Body of pancreas (tissue), 4 donors: ENCODE measurements around the gene KIAA1217.

ENCODE experiments used
- CTCF ChIP-seq, 7 experiments: fragments of 450-650 bp in 4 of 7; fragments of 200-600 bp in 3 of 7; sonication (generic) in 3 of 7; IDR thresholded peaks; one replicate each; pipeline ENCODE4 v1.5.1; 2016 to 2019; ENCODE audit warnings: antibody characterized with exemption in 7 of 7
- POLR2A ChIP-seq, 3 donors: fragments of 450-650 bp; IDR thresholded peaks; one replicate each; pipeline ENCODE4 v1.6.1; 2016; ENCODE audit warnings: antibody characterized with exemption in 3 of 3, mild to moderate bottlenecking in 2 of 3

- TF ChIP-seq CTCF (IDR thresholded peaks at IDR 0.05) (no peak), POLR2A (IDR thresholded peaks at IDR 0.05) (no peak)
Measured at GRCh38 chr10:24256619-24257107, 47.7 kb downstream of the KIAA1217 start.
